HepG2 (cell line): ENCODE measurements around the gene ANG. TPM values are rescaled to one million over a fixed set of nuclear protein-coding genes. Genes with fewer than 3 reads are reported as not detected.

ENCODE experiments used
- ATAC-seq: fragments of 200-7000 bp; cut with Tn5 transposase; 3 replicates; pipeline ENCODE4 v1.9.1; 2020; ENCODE audit warnings: mild to moderate bottlenecking, moderate library complexity
- BruUV-seq: library from RNA; stranded (reverse); fragments of 400-500 nt; replicated peaks from 2 replicates; lab custom pipeline; 2021; lab: Mats Ljungman, UMichigan
- CTCF ChIA-PET: fragments of 300-600 bp; formaldehyde crosslinking; extraction: SDS; loops from one replicate; lab custom pipeline; 2021; ENCODE audit warnings: low total read pairs, inconsistent platforms, low intra/inter-chr PET ratio; lab: Yijun Ruan, JAX
- POLR2A ChIA-PET: fragments of 350-600 bp; sonication (Branson Sonifier 250); formaldehyde crosslinking; loops from one replicate; lab custom pipeline; 2020; ENCODE audit warnings: antibody characterized with exemption, inconsistent platforms; lab: Yijun Ruan, JAX
- DNase-seq: peaks from one replicate; pipeline ENCODE4 v3.0.0-alpha.2; 2015; ENCODE audit warnings: low spot score
- FAIRE-seq: peaks from 3 replicates; lab custom pipeline; 2011; peaks lifted over from hg19 to GRCh38; lab: Jason Lieb, UNC
- H2AFZ ChIP-seq: one replicate; pipeline ENCODE4 v1.6.1; 2011; ENCODE audit warnings: low read length, inconsistent platforms
- H3K27ac ChIP-seq: fragments of 300-600 bp; 3 replicates; pipeline ENCODE4 v1.8.0; 2011; ENCODE audit warnings: mixed run types, mild to moderate bottlenecking, mixed read lengths, low read length, inconsistent platforms; ENCODE audit not compliant: insufficient read depth; ENCODE audit errors: extremely low read length
- H3K27me3 ChIP-seq, 2 experiments: fragments of 200-600 bp in 1 of 2; 2 replicates in 1 of 2; 3 replicates in 1 of 2; pipeline versions ENCODE4 v1.6.0 to v1.8.0; 2011; ENCODE audit warnings: low read length in 2 of 2, mild to moderate bottlenecking in 2 of 2, moderate library complexity in 2 of 2, inconsistent platforms in 1 of 2; ENCODE audit not compliant: insufficient read depth in 2 of 2, control insufficient read depth in 1 of 2
- H3K36me3 ChIP-seq, 2 experiments: fragments of 200-600 bp in 1 of 2; replicated peaks in 1 of 2; 2 replicates in 1 of 2; 3 replicates in 1 of 2; pipeline versions ENCODE4 v1.5.1 to v1.8.0; 2011; ENCODE audit warnings: low read length in 2 of 2, inconsistent platforms in 1 of 2; ENCODE audit not compliant: insufficient read depth in 2 of 2, control insufficient read depth in 1 of 2
- H3K4me1 ChIP-seq: 2 replicates; pipeline ENCODE4 v1.5.1; 2012; ENCODE audit warnings: low read length, inconsistent platforms; ENCODE audit not compliant: insufficient read depth
- H3K4me2 ChIP-seq: 2 replicates; pipeline ENCODE4 v1.6.0; 2011; ENCODE audit warnings: low read depth, low read length, inconsistent platforms
- H3K4me3 ChIP-seq, 3 experiments: fragments of 200-600 bp in 1 of 3; sonication (generic), shearing (Covaris generic) in 1 of 3; replicated peaks in 1 of 3; 2 replicates each; pipeline ENCODE4 v1.5.1; 2011 to 2016; ENCODE audit warnings: low read length in 3 of 3, inconsistent platforms in 2 of 3, low read depth in 2 of 3, mild to moderate bottlenecking in 2 of 3, control low read depth in 1 of 3, mixed read lengths in 1 of 3; ENCODE audit not compliant: insufficient read depth in 1 of 3
- H3K79me2 ChIP-seq: one replicate; pipeline ENCODE4 v1.6.1; 2011; ENCODE audit warnings: low read length, inconsistent platforms; ENCODE audit not compliant: insufficient read depth
- H3K9ac ChIP-seq: 2 replicates; pipeline ENCODE4 v1.6.0; 2011; ENCODE audit warnings: mild to moderate bottlenecking, low read depth, low read length, inconsistent platforms; ENCODE audit not compliant: insufficient read depth
- H3K9me3 ChIP-seq: 2 replicates; pipeline ENCODE4 v1.5.1; 2012; ENCODE audit warnings: mild to moderate bottlenecking, low read length
- H4K20me1 ChIP-seq: 2 replicates; pipeline ENCODE4 v1.6.0; 2011; ENCODE audit warnings: inconsistent platforms, mild to moderate bottlenecking, low read length, moderate library complexity; ENCODE audit not compliant: insufficient read depth
- BRCA1 ChIP-seq: sonication (generic); formaldehyde crosslinking; IDR thresholded peaks from 2 replicates; pipeline ENCODE4 v1.4.0; 2020; ENCODE audit warnings: missing genetic modification reagents
- CBX2 ChIP-seq, 2 experiments: fragments of 200-600 bp in 1 of 2; sonication (generic); formaldehyde crosslinking in 1 of 2; IDR thresholded peaks; 2 replicates each; pipeline versions ENCODE4 v1.7.0 to v1.8.1; 2018 to 2022; ENCODE audit warnings: low read depth in 2 of 2, low read length in 1 of 2, mild to moderate bottlenecking in 1 of 2, missing genetic modification reagents in 1 of 2
- DR1 ChIP-seq: sonication (generic); formaldehyde crosslinking; IDR thresholded peaks from 2 replicates; pipeline ENCODE4 v1.8.0; 2021; ENCODE audit warnings: mild to moderate bottlenecking, missing genetic modification reagents, inconsistent platforms
- MED13 ChIP-seq: sonication (generic); formaldehyde crosslinking; IDR thresholded peaks from 2 replicates; pipeline ENCODE4 v1.5.0; 2020; ENCODE audit warnings: missing genetic modification reagents
- ZFX ChIP-seq: sonication (generic); formaldehyde crosslinking; IDR thresholded peaks from 2 replicates; pipeline ENCODE4 v1.4.0; 2020; ENCODE audit warnings: mild to moderate bottlenecking, low read depth, missing genetic modification reagents, moderate library complexity
- ZNF274 ChIP-seq: sonication (generic); formaldehyde crosslinking; IDR thresholded peaks from 2 replicates; pipeline ENCODE4 v1.5.1; 2020; ENCODE audit warnings: mild to moderate bottlenecking, missing genetic modification reagents
- ZNF446 ChIP-seq: sonication (generic); formaldehyde crosslinking; IDR thresholded peaks from 2 replicates; pipeline ENCODE4 v1.5.0; 2020; ENCODE audit warnings: mild to moderate bottlenecking, missing genetic modification reagents
- in situ Hi-C: cut with HindIII; loops from 2 replicates; pipeline ENCODE4 v1.10.0; 2017; ENCODE audit warnings: low pct_unique_long_range_greater_than_20kb; ENCODE audit not compliant: extremely low pct_ligation_motif_present
- intact Hi-C: fragments of 100-400 bp; cut with micrococcal nuclease; formaldehyde crosslinking; loops from one replicate; pipeline ENCODE4 v1.10.0; 2022; ENCODE audit not compliant: unreplicated experiment
- polyA plus RNA-seq, 8 experiments: library from polyadenylated mRNA; depleted of rRNA in 3 of 8; stranded (reverse) in 7 of 8; unstranded in 1 of 8; fragments of >200 nt; fragmentation: Illumina TruSeq in 4 of 8; extraction: Trizol in 4 of 8; gene quantifications; 2 replicates each; pipeline versions ENCODE4 v1.2.1 to v1.2.3, GENCODE V29; 2011 to 2016; ENCODE audit warnings: low read depth in 4 of 8, missing spikeins in 1 of 8, mixed read lengths in 1 of 8; ENCODE audit not compliant: insufficient read depth in 1 of 8
- total RNA-seq, 5 experiments: library from RNA; depleted of rRNA; stranded (reverse); fragments of >200 nt; fragmentation: Illumina TruSeq; extraction: Trizol; gene quantifications; 2 replicates each; pipeline ENCODE4 v1.2.3, GENCODE V29; 2016; ENCODE audit warnings: low read depth in 1 of 5

Gene ANG
- total and polyA plus RNA-seq, 2 of the 13 experiments (the other 11 are each of a cell fraction or from before 2014, with no cell fraction given), result 83.6 to 401 TPM

DNA sequence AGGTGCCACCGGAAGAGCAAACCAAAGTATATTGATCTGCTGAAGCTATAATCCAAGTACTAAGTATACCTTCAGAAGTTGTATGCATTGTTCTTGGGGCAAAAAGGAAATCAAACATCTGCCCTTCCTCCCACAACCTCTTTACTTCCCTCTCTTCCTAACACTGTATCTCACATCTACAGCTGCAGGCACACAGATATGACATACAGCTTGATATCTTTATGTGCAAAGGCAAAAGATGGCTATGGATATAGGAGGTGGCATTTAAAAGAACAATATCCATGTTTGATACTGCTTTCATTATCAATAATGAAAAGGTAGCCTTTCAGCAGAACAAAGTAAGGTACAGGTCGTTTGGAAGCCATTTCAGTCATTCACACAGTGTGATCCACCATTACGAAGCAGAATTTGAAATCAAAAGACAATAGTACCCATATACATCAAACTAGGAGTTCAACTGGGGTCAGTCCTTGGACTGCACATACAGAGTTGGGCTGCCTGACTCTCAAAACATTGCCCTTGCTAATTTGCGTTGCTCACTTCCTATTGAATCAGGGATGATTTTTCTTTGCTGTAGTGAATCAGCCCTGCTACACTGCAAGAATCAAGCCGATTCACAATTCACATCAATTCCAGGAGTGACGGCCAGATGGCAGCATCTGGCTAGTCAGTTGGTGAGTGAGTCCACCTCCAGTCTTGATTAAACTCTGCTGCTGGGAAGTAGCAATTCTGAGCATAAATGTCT lies 8.9 kb downstream of the ANG start (continued):
- TF ChIP-seq CBX2 (IDR thresholded peaks at IDR 0.05; ENCODE audit: low read depth, low read length), result no peak
- no peak for TF ChIP-seq CBX2 (CRISPR knock-in tag; IDR thresholded peaks at IDR 0.05; ENCODE audit: low read depth)
- no peak for TF ChIP-seq DR1 (CRISPR knock-in tag)
- no peak for TF ChIP-seq MED13 (CRISPR knock-in tag)
- no peak for TF ChIP-seq ZNF274 (CRISPR knock-in tag)
- no peak for TF ChIP-seq ZFX (CRISPR knock-in tag)

DNA sequence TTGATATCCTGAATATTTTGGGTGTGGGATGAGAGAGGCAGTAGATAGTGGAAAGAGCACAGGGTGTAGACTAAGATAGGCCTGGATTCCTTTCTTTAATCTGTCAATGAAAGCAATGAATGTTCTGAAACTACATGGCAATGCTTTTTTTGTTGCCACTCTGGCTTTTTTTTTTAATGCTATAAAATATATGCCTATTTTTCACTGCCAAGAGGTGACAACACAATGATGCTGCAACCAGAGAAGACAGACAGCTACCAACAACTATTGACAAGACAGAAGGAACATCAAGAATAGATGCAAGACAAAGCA lies 9.4 kb downstream of the ANG start:
- ChIA-PET POLR2A (no interaction called here), CTCF (interaction anchor here (0.9 to 1.7 kb wide), 4 partner anchors 88 to 343 kb away, joined by 3 to 5 read pairs (median 4); no protein-coding TSS in a partner anchor)
- Histone ChIP-seq H3K4me1 (no peaks in the 10 kb centered on the region), H2AFZ (no peak overlapping the region), H3K79me2 (peaks cover 25% of the 10 kb centered on the region), H4K20me1 (peaks cover 64% of the 10 kb centered on the region), H3K9me3 (no peaks in the 10 kb centered on the region), H3K9ac (no peak overlapping the region), H3K4me3 (no peak overlapping the region), H3K27ac (no peak overlapping the region), H3K27me3 (no peaks in the 10 kb centered on the region), H3K36me3 (peaks cover 35 to 74% of the 10 kb centered on the region in 2 experiments), H3K4me2 (no peak overlapping the region)
- no peak for ATAC-seq
- FAIRE-seq, result no peak
- BruUV-seq, result no TSS peak
- DNase-seq, result no peak
- intact Hi-C loops, result no loop called here
- in situ Hi-C loops, result loop anchor here (5.0 kb wide), 1 partner anchor 159 kb away; no protein-coding TSS in a partner anchor
- TF ChIP-seq ZNF446 (CRISPR knock-in tag), result no peak
- no peak for TF ChIP-seq BRCA1 (CRISPR knock-in tag)
